CD4-positive, alpha-beta memory T cell (primary cell): Measurements from ENCODE around the gene DYNC1H1. TPM values are rescaled to one million over a fixed set of nuclear protein-coding genes. Genes with fewer than 3 reads are reported as not detected.
"Not testable (repeated sequence)": the region's sequence is repeated elsewhere in the genome, so short reads cannot be mapped to it uniquely, and the experiment has no call there.

Source experiments
- CTCF ChIA-PET: fragments of 350-600 bp; sonication (Branson Sonifier 250); formaldehyde crosslinking; loops from one replicate; lab custom pipeline; 2021; ENCODE audit warnings: inconsistent platforms; ENCODE audit not compliant: partially characterized antibody; lab: Charles Lee
- POLR2A ChIA-PET: fragments of 350-600 bp; sonication (Branson Sonifier 250); formaldehyde crosslinking; loops from one replicate; lab custom pipeline; 2021; ENCODE audit not compliant: partially characterized antibody; lab: Charles Lee
- DNase-seq, 5 donors: peaks; one replicate each; pipeline versions ENCODE4 v3.0.0 to v3.0.0-alpha.2; 2020 to 2022; ENCODE audit warnings: mixed read lengths in 1 of 5
- H3K27ac ChIP-seq: one replicate; pipeline ENCODE4 v1.7.0; 2013; ENCODE audit warnings: low read depth, low read length
- H3K27me3 ChIP-seq: 2 replicates; pipeline ENCODE4 v1.7.0; 2013; ENCODE audit warnings: mild to moderate bottlenecking, low read length, moderate library complexity; ENCODE audit not compliant: insufficient read depth
- H3K36me3 ChIP-seq: 2 replicates; pipeline ENCODE4 v1.7.0; 2013; ENCODE audit warnings: mild to moderate bottlenecking, low read length, moderate library complexity; ENCODE audit not compliant: insufficient read depth
- H3K4me1 ChIP-seq: 2 replicates; pipeline ENCODE4 v1.7.0; 2013; ENCODE audit warnings: mild to moderate bottlenecking, low read length, moderate library complexity; ENCODE audit not compliant: insufficient read depth
- H3K4me3 ChIP-seq, 2 donors: one replicate each; pipeline ENCODE4 v1.7.0; 2013; ENCODE audit warnings: low read length in 2 of 2, mild to moderate bottlenecking in 1 of 2
- H3K9me3 ChIP-seq, 2 donors: one replicate each; pipeline ENCODE4 v1.7.0; 2013; ENCODE audit warnings: low read length in 2 of 2, control low read depth in 1 of 2; ENCODE audit not compliant: control insufficient read depth in 1 of 2
- H3K27ac Mint-ChIP-seq, 7 donors: one replicate each; pipeline ENCODE4 v1.8.0; 2020 to 2021; ENCODE audit warnings: mixed read lengths in 7 of 7, mild to moderate bottlenecking in 6 of 7, inconsistent platforms in 3 of 7, moderate library complexity in 3 of 7
- H3K27me3 Mint-ChIP-seq, 2 donors: one replicate each; pipeline ENCODE4 v1.8.0; 2020 to 2021; ENCODE audit warnings: mixed read lengths in 2 of 2
- H3K36me3 Mint-ChIP-seq, 2 donors: one replicate each; pipeline ENCODE4 v1.8.0; 2020 to 2021; ENCODE audit warnings: mixed read lengths in 2 of 2, inconsistent platforms in 1 of 2, mild to moderate bottlenecking in 1 of 2
- H3K4me1 Mint-ChIP-seq, 4 donors: one replicate each; pipeline ENCODE4 v1.8.0; 2020 to 2021; ENCODE audit warnings: mixed read lengths in 4 of 4, mild to moderate bottlenecking in 1 of 4
- H3K4me3 Mint-ChIP-seq, 8 donors: one replicate each; pipeline ENCODE4 v1.8.0; 2020 to 2021; ENCODE audit warnings: mixed read lengths in 8 of 8, mild to moderate bottlenecking in 7 of 8, moderate library complexity in 6 of 8, inconsistent platforms in 3 of 8
- H3K9me3 Mint-ChIP-seq, 8 donors: one replicate each; pipeline ENCODE4 v1.8.0; 2020 to 2021; ENCODE audit warnings: mixed read lengths in 8 of 8, mild to moderate bottlenecking in 5 of 8, inconsistent platforms in 3 of 8, moderate library complexity in 1 of 8
- intact Hi-C: fragments of 100-400 bp; cut with micrococcal nuclease; formaldehyde crosslinking; loops from one replicate; pipeline ENCODE4 v1.15.1; 2023
- polyA plus RNA-seq, 2 donors: library from polyadenylated mRNA; unstranded; fragments of 300-500 nt; fragmentation: Illumina TruSeq; gene quantifications; one replicate each; pipeline ENCODE4 v1.2.3, GENCODE V29; 2021
- total RNA-seq, 2 experiments: library from RNA; stranded (reverse); gene quantifications; one replicate each; pipeline ENCODE4 v1.2.3, GENCODE V29; 2021

Gene DYNC1H1
- total and polyA plus RNA-seq, 4 experiments from 2014 or later = 19.6 to 318 (median 188) TPM

DNA sequence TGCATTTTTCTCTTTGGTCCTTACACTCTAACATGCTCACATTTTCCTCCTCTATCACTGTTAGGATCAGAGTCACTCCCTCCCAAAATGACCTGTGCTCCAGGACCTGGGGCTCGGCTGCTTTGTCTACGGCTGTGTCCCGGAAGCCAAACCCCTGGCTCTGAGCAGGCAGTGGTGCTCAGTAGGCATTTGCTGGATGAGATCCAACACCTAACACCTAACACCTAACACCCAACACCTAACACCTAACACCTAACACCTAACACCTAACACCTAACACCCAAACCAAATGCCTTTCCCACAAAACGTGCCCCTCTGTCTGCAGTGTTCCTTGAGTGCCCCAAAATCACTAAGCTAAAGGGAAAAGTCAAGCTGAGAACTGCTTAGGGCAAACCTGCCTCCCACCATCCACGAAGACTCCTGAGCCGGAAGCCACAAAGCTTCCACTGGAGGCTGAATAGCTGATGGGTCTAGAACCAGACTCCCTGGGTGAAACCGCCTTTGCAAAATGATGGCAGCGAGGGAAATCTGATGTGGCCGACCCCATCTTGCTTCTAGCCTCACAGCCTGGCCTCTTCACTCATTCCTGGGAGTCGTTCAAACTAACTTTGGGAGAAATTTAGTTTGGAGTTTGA is 93.2 kb downstream of the DYNC1H1 start:
- Histone ChIP-seq H3K4me3 (no peak overlapping the region), H3K9me3 (no peaks in the 10 kb centered on the region), H3K36me3 (no peaks in the 10 kb centered on the region), H3K27me3 (no peaks in the 10 kb centered on the region), H3K4me1 (peaks cover 11% of the 10 kb centered on the region), H3K27ac (no peak overlapping the region)
- Mint-ChIP-seq H3K9me3 (no peaks in the 10 kb centered on the region), H3K27ac (peak overlapping the region in 2 of 7 donors; percentile 26 to 84), H3K27me3 (no peaks in the 10 kb centered on the region), H3K36me3 (peaks cover 8 to 9% of the 10 kb centered on the region in 2 donors), H3K4me3 (peak overlapping the region in 5 of 8 donors; percentile 53 to 72 (median 70)), H3K4me1 (peaks cover 9 to 23% (median 14%) of the 10 kb centered on the region in 4 donors)
- POLR2A ChIA-PET = interaction anchor here (0.6 kb wide), 1 partner anchor 27 kb away, joined by 3 read pairs; no protein-coding TSS in a partner anchor
- intact Hi-C loops = no loop called here
- CTCF ChIA-PET = interaction anchor here (1.3 kb wide), 1 partner anchor 39 kb away, joined by 7 read pairs; no protein-coding TSS in a partner anchor
- peak in 2 of 5 donors; percentile 17 to 23 for DNase-seq

DNA sequence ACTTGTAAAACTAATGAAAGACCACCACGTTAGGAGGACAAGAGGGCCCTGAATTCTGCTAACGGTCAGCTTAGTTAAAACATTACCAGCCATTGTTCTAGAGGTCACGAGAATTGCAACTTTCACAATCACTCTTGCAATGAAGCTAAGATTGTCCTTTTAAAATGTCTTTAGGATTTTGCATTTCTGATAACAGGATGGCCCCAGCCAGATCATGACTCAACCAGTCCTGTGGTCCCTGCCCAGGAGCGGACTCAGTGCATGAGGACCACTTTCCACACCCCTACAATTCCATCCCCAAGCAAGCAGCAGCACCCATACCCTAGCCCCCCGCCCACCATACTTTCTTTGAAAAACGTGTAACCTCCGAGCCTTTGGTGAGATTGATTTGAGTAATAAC is 93.8 kb downstream of the DYNC1H1 start:
- Histone ChIP-seq H3K4me3 (no peak overlapping the region), H3K36me3 (no peaks in the 10 kb centered on the region), H3K9me3 (no peaks in the 10 kb centered on the region), H3K4me1 (peaks cover 11% of the 10 kb centered on the region), H3K27ac (no peak overlapping the region), H3K27me3 (no peaks in the 10 kb centered on the region)
- Mint-ChIP-seq H3K4me1 (peaks cover 11 to 23% (median 14%) of the 10 kb centered on the region in 4 donors), H3K27ac (peak overlapping the region in 1 of 7 donors; percentile 37), H3K9me3 (no peaks in the 10 kb centered on the region), H3K36me3 (peaks cover 5 to 7% of the 10 kb centered on the region in 2 donors), H3K27me3 (no peaks in the 10 kb centered on the region), H3K4me3 (peak overlapping the region in 3 of 8 donors; percentile 25 to 56 (median 36))
- CTCF ChIA-PET = interaction anchor here (1.3 kb wide), 1 partner anchor 38 kb away, joined by 7 read pairs; no protein-coding TSS in a partner anchor
- POLR2A ChIA-PET = interaction anchor here (0.6 kb wide), 1 partner anchor 27 kb away, joined by 3 read pairs; no protein-coding TSS in a partner anchor
- intact Hi-C loops = no loop called here
- DNase-seq = no peak

DNA sequence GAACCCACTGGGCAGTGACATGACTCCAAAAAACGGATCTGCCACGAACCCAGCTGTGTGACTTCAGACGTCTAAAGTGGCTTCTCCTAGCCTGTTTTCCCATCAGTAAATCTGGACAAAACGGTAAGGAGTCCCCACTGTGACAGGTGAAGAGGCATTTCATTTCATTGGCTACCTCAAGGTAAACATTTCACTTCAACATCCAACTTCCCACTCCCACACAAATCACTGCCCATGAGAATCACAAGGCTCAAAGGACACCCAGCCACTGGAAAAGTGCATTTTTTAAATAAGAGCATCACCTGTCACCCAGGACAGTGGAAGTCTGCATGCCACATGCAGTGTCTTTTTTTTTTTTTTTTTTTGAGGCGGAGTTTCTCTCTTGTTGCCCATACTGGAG is 94.6 kb downstream of the DYNC1H1 start:
- H3K27me3 ChIP-seq = no peaks in the 10 kb centered on the region
- no peak overlapping the region for H3K4me3 ChIP-seq
- no peaks in the 10 kb centered on the region for H3K9me3 ChIP-seq
- no peaks in the 10 kb centered on the region for H3K36me3 ChIP-seq
- no peak for DNase-seq
- intact Hi-C loops = no loop called here
- Mint-ChIP-seq H3K27ac (no peak overlapping the region), H3K4me3 (peak overlapping the region in 1 of 8 donors; percentile 16), H3K4me1 (peaks cover 11 to 23% (median 14%) of the 10 kb centered on the region in 4 donors), H3K27me3 (no peaks in the 10 kb centered on the region), H3K9me3 (no peaks in the 10 kb centered on the region), H3K36me3 (peaks cover 5 to 7% of the 10 kb centered on the region in 2 donors)
- CTCF ChIA-PET = interaction anchor here (0.7 to 1.3 kb wide), 2 partner anchors 38 to 138 kb away, joined by 3 to 7 read pairs; no protein-coding TSS in a partner anchor
- POLR2A ChIA-PET = no interaction called here
- no peak overlapping the region for H3K27ac ChIP-seq
- H3K4me1 ChIP-seq = peaks cover 11% of the 10 kb centered on the region

DNA sequence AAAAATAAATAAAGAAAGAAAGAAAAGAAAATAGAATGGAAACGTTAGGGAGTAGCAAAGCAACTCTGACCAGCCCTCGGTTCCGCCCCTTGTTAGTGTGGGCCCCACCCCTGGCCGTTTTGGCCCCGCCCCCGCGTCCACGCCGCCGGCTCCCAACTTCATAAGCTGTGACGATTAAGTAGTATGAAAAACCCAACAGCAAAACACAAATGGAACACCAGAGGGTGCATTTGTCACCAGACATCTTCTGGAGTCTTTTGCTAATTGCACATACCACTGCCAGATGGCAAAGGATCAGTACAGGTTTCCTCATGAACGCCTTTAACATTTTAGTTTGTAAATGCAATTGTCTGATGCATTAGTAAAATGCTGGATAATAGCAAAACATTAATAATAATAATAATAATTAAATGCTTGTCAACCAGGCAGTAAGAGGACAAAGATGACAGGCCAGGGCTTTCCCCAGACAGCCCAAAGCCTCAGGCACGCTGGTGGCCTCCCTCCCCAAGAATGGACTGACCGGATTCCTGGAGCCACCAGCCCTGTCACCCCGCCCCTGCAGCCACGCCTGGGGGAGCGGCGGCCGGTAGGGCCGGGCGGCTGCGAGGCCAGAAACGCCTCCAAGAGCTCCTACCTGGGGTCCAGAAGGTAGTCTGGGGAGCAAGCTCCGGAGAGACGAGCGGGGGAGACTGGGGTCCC is 98.9 kb downstream of the DYNC1H1 start:
- peak; percentile 65 to 78 (median 69) for DNase-seq
- ChIA-PET POLR2A (interaction anchor here (1.3 kb wide), 2 partner anchors 15 to 33 kb away, joined by 3 to 6 read pairs; no protein-coding TSS in a partner anchor), CTCF (interaction anchor here (0.7 to 4.5 kb wide), 10 partner anchors 14 to 1946 kb away, joined by 3 to 73 read pairs (median 3); no protein-coding TSS in a partner anchor)
- Histone ChIP-seq H3K27ac (no peak overlapping the region), H3K36me3 (no peaks in the 10 kb centered on the region), H3K4me1 (no peaks in the 10 kb centered on the region), H3K27me3 (no peaks in the 10 kb centered on the region), H3K4me3 (no peak overlapping the region), H3K9me3 (no peaks in the 10 kb centered on the region)
- no peaks in the 10 kb centered on the region for H3K27me3 Mint-ChIP-seq
- H3K4me1 Mint-ChIP-seq = peaks cover 1 to 2% (median 1%) of the 10 kb centered on the region in 4 donors
- no peak overlapping the region for H3K4me3 Mint-ChIP-seq
- intact Hi-C loops = loop anchor here (1.0 kb wide), 2 partner anchors 33 to 251 kb away; no protein-coding TSS in a partner anchor
- no peaks in the 10 kb centered on the region for H3K9me3 Mint-ChIP-seq
- H3K36me3 Mint-ChIP-seq = no peaks in the 10 kb centered on the region
- H3K27ac Mint-ChIP-seq = no peak overlapping the region

DNA sequence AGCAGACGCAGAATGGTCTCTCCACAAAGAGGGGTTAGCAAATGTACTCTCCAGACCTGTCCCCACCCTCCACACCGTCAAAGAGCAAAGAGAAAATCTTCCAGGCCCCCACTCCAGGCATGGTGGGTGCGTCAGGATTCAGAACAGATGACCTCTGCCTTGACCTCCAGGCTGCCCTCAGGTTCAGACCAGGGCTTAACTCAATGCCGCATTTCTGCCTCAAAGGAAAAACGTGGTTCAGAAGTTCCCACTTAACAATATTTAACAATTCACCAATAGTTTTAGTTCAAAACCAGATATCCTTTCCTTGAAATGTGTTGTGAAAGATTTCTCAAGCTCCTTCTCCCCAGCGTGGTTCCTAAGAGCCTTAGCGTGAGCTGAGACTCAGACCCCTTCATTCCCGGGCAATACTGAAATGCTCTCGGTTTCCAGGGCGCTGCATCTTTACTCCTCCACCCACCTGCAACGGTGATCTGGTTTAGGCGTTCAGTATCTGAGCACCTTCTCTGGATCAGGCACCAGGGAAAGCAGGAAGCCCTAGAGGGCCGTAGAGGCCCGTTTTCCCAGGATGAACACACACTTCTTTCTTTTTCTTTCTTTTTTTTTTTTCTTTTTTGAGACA is 99.5 kb downstream of the DYNC1H1 start:
- Histone ChIP-seq H3K27me3 (no peaks in the 10 kb centered on the region), H3K36me3 (no peaks in the 10 kb centered on the region), H3K9me3 (no peaks in the 10 kb centered on the region), H3K4me3 (no peak overlapping the region), H3K4me1 (no peaks in the 10 kb centered on the region), H3K27ac (no peak overlapping the region)
- H3K27ac Mint-ChIP-seq = no peak overlapping the region
- H3K36me3 Mint-ChIP-seq = no peaks in the 10 kb centered on the region
- POLR2A ChIA-PET = interaction anchor here (1.3 kb wide), 2 partner anchors 15 to 33 kb away, joined by 3 to 6 read pairs; no protein-coding TSS in a partner anchor
- CTCF ChIA-PET = interaction anchor here (0.7 to 4.5 kb wide), 6 partner anchors 14 to 1329 kb away, joined by 3 to 73 read pairs (median 3); no protein-coding TSS in a partner anchor
- H3K9me3 Mint-ChIP-seq = no peaks in the 10 kb centered on the region
- intact Hi-C loops = loop anchor here (1.0 kb wide), 2 partner anchors 32 to 250 kb away; no protein-coding TSS in a partner anchor
- H3K27me3 Mint-ChIP-seq = no peaks in the 10 kb centered on the region
- no peak overlapping the region for H3K4me3 Mint-ChIP-seq
- no peak for DNase-seq
- peaks cover 0 to 1% (median under 1%) of the 10 kb centered on the region in 4 donors for H3K4me1 Mint-ChIP-seq

DNA sequence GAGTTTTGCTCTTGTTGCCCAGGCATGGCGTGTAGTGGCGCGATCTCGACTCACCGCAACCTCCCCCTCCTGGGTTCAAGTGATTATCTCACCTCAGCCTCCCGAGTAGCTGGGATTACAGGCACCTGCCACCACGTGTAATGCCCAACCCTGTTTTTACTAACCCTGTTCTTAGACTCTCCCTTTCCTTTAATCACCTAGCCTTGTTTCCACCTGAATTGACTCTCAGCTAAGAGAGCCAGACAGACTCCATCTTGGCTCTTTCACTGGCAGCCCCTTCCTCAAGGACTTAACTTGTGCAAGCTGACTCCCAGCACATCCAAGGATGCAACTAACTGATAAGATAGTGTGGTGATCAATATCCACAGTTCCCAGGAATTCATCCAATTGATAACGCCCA is 100.2 kb downstream of the DYNC1H1 start:
- H3K36me3 ChIP-seq, POLR2A ChIA-PET, DNase-seq, H3K27ac ChIP-seq, H3K27me3 ChIP-seq, H3K27ac Mint-ChIP-seq, H3K4me3 Mint-ChIP-seq, H3K27me3 Mint-ChIP-seq, H3K9me3 ChIP-seq, H3K36me3 Mint-ChIP-seq, H3K9me3 Mint-ChIP-seq, H3K4me1 Mint-ChIP-seq, intact Hi-C loops, H3K4me1 ChIP-seq, H3K4me3 ChIP-seq: not testable (repeated sequence)
- CTCF ChIA-PET = interaction anchor here (0.7 to 4.5 kb wide), 5 partner anchors 13 to 1328 kb away, joined by 3 to 73 read pairs (median 3); no protein-coding TSS in a partner anchor
